Neural cell (in vitro differentiated cells): ENCODE results near the gene COPZ1. TPM values are rescaled to one million over a fixed set of nuclear protein-coding genes. Genes with fewer than 3 reads are reported as not detected.
A peak's percentile ranks its signal among the peaks of the same experiment; 100 is the strongest.

ENCODE experiments used
- H2AFZ ChIP-seq: fragments of 200-600, 300-800 bp; sonication (generic), shearing (Covaris generic); 2 replicates; pipeline ENCODE4 v1.6.0; 2014; ENCODE audit warnings: low read depth, mild to moderate bottlenecking, antibody characterized with exemption, low read length, moderate library complexity
- H3F3A ChIP-seq: fragments of 200-600 bp; shearing (Covaris generic); 2 replicates; pipeline ENCODE4 v1.6.1; 2016; ENCODE audit warnings: mild to moderate bottlenecking, moderate library complexity, mixed read lengths, antibody characterized with exemption, low read length; ENCODE audit not compliant: insufficient read depth, poor library complexity, severe bottlenecking
- H3K27ac ChIP-seq: fragments of 200-600, 300-800 bp; sonication (generic), shearing (Covaris generic); 2 replicates; pipeline ENCODE4 v1.5.1; 2014; ENCODE audit warnings: mild to moderate bottlenecking, low read length, moderate library complexity
- H3K27me3 ChIP-seq: fragments of 300-800, 200-600 bp; sonication (generic), shearing (Covaris generic); 2 replicates; pipeline ENCODE4 v1.6.0; 2014; ENCODE audit warnings: mild to moderate bottlenecking, low read depth, low read length, moderate library complexity; ENCODE audit not compliant: insufficient read depth
- H3K36me3 ChIP-seq: fragments of 300-800, 200-600 bp; sonication (generic), shearing (Covaris generic); 2 replicates; pipeline ENCODE4 v1.5.1; 2014; ENCODE audit warnings: mild to moderate bottlenecking, antibody characterized with exemption, low read length, moderate library complexity; ENCODE audit not compliant: insufficient read depth
- H3K4me2 ChIP-seq: fragments of 300-800, 200-600 bp; sonication (generic), shearing (Covaris generic); 2 replicates; pipeline ENCODE4 v1.6.0; 2014; ENCODE audit warnings: mild to moderate bottlenecking, low read length
- H3K4me3 ChIP-seq: fragments of 300-800, 200-600 bp; sonication (generic), shearing (Covaris generic); 2 replicates; pipeline ENCODE4 v1.5.1; 2014; ENCODE audit warnings: mild to moderate bottlenecking, low read length, moderate library complexity
- H3K79me2 ChIP-seq: fragments of 200-600 bp; shearing (Covaris generic); replicated peaks from 2 replicates; pipeline ENCODE4 v1.6.0; 2014; ENCODE audit warnings: mild to moderate bottlenecking, low read length, moderate library complexity; ENCODE audit not compliant: insufficient read depth
- H3K9ac ChIP-seq: fragments of 300-800, 200-600 bp; sonication (generic), shearing (Covaris generic); 2 replicates; pipeline ENCODE4 v1.6.1; 2016; ENCODE audit warnings: mild to moderate bottlenecking, low read length, mixed read lengths
- H3K9me2 ChIP-seq: fragments of 200-600 bp; shearing (Covaris generic); 2 replicates; pipeline ENCODE4 v1.6.1; 2016; ENCODE audit warnings: mild to moderate bottlenecking, low read length, mixed read lengths; ENCODE audit not compliant: insufficient read depth
- H3K9me3 ChIP-seq: fragments of 200-600, 300-800 bp; sonication (generic), shearing (Covaris generic); 2 replicates; pipeline ENCODE4 v1.6.1; 2016; ENCODE audit warnings: mild to moderate bottlenecking, mixed run types, low read length, moderate library complexity, mixed read lengths
- H4K20me1 ChIP-seq: fragments of 200-600 bp; shearing (Covaris generic); 2 replicates; pipeline ENCODE4 v1.6.1; 2016; ENCODE audit warnings: mild to moderate bottlenecking, mixed run types; ENCODE audit not compliant: insufficient read depth
- EP300 ChIP-seq: fragments of 450-650 bp; conservative IDR thresholded peaks from 2 replicates; pipeline ENCODE4 v1.6.1; 2014; ENCODE audit warnings: antibody characterized with exemption, mild to moderate bottlenecking, moderate library complexity; ENCODE audit not compliant: poor library complexity, severe bottlenecking
- EZH2 ChIP-seq: fragments of 200-600, 300-800 bp; shearing (Covaris generic), sonication (generic); IDR thresholded peaks from 2 replicates; pipeline ENCODE4 v1.6.1; 2014; ENCODE audit warnings: antibody characterized with exemption, low read length, borderline replicate concordance, mild to moderate bottlenecking; ENCODE audit not compliant: insufficient read depth, poor library complexity, severe bottlenecking
- MXI1 ChIP-seq: fragments of 450-650 bp; conservative IDR thresholded peaks from 2 replicates; pipeline ENCODE4 v1.6.1; 2014; ENCODE audit warnings: antibody characterized with exemption, mild to moderate bottlenecking; ENCODE audit not compliant: poor library complexity, severe bottlenecking
- POLR2AphosphoS5 ChIP-seq: IDR thresholded peaks from 2 replicates; pipeline ENCODE4 v1.6.1; 2012
- RAD21 ChIP-seq: fragments of 450-650 bp; conservative IDR thresholded peaks from 2 replicates; pipeline ENCODE4 v1.6.1; 2014; ENCODE audit warnings: antibody characterized with exemption, mild to moderate bottlenecking, moderate library complexity
- SMC3 ChIP-seq: fragments of 450-650 bp; conservative IDR thresholded peaks from 2 replicates; pipeline ENCODE4 v1.6.1; 2014; ENCODE audit warnings: antibody characterized with exemption, mild to moderate bottlenecking, moderate library complexity; ENCODE audit not compliant: poor library complexity
- TAF1 ChIP-seq: IDR thresholded peaks from 2 replicates; pipeline ENCODE4 v1.6.1; 2012; ENCODE audit warnings: low read depth
- polyA plus RNA-seq: library from polyadenylated mRNA; depleted of rRNA; stranded (reverse); fragments of >200 nt; gene quantifications from 2 replicates; pipeline ENCODE4 v1.2.3, GENCODE V29; 2014
- TF ChIP-seq, protein P1 (sequence below): IDR thresholded peaks from 2 replicates; pipeline ENCODE4 v1.6.1; 2012; ENCODE audit warnings: borderline replicate concordance
- TF ChIP-seq, protein P2 (sequence below): fragments of 450-650 bp; IDR thresholded peaks from 2 replicates; pipeline ENCODE4 v1.5.1; 2014; ENCODE audit warnings: antibody characterized with exemption, mild to moderate bottlenecking, moderate library complexity; ENCODE audit not compliant: poor library complexity, severe bottlenecking

COPZ1 gene
- polyA plus RNA-seq, 1 donor from 2014 or later = 192 TPM

DNA sequence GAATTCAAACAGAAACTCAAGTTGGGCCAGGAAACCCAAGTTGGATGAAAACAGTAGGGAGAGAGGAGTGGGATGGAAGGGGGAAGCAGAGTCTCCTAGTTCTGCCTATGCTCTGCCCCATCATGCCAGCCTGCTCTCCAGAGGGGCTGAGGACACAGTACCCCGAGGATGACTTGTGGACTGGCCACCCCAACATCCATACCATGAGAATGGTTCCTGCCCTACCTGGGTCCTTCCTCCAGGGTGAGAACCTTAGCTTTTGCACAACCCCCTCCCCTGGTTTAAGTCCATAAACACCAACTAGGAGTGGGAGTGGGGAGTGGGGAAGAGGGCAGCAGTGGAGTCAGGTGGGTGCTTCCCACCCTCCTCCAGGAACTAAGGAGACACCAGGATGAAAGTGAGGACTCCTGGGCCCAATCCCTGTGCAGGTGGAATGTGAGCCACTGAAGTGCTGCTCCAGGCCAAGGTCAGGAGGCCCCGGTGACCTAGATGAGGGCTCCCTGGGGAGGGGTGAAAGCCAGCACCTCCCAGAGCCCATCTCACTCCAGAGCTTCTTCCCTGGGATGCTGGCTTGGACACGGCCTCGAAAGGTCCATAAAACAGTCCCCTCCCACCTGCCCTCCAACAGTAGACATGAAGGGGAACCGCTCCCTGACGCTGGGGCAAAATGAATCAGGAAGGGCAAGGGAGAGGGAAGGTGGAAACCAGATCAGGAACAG lies 53.0 kb downstream of the COPZ1 start:
- Histone ChIP-seq H3K9ac (no peak overlapping the region), H3K79me2 (no peaks in the 10 kb centered on the region), H2AFZ (no peak overlapping the region), H3K9me2 (no peaks in the 10 kb centered on the region), H3K4me2 (peak overlapping the region; percentile 53), H3K27me3 (no peaks in the 10 kb centered on the region), H3K9me3 (no peaks in the 10 kb centered on the region), H4K20me1 (no peaks in the 10 kb centered on the region), H3K36me3 (no peaks in the 10 kb centered on the region), H3F3A (no peaks in the 10 kb centered on the region), H3K27ac (no peak overlapping the region), H3K4me3 (peak overlapping the region; percentile 62)
- TF ChIP-seq, protein P1, sequence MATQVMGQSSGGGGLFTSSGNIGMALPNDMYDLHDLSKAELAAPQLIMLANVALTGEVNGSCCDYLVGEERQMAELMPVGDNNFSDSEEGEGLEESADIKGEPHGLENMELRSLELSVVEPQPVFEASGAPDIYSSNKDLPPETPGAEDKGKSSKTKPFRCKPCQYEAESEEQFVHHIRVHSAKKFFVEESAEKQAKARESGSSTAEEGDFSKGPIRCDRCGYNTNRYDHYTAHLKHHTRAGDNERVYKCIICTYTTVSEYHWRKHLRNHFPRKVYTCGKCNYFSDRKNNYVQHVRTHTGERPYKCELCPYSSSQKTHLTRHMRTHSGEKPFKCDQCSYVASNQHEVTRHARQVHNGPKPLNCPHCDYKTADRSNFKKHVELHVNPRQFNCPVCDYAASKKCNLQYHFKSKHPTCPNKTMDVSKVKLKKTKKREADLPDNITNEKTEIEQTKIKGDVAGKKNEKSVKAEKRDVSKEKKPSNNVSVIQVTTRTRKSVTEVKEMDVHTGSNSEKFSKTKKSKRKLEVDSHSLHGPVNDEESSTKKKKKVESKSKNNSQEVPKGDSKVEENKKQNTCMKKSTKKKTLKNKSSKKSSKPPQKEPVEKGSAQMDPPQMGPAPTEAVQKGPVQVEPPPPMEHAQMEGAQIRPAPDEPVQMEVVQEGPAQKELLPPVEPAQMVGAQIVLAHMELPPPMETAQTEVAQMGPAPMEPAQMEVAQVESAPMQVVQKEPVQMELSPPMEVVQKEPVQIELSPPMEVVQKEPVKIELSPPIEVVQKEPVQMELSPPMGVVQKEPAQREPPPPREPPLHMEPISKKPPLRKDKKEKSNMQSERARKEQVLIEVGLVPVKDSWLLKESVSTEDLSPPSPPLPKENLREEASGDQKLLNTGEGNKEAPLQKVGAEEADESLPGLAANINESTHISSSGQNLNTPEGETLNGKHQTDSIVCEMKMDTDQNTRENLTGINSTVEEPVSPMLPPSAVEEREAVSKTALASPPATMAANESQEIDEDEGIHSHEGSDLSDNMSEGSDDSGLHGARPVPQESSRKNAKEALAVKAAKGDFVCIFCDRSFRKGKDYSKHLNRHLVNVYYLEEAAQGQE = no peak
- TF ChIP-seq TAF1 (no peak), EP300 (no peak), SMC3 (no peak), EZH2 (no peak), POLR2AphosphoS5 (no peak), MXI1 (no peak), RAD21 (no peak)
- TF ChIP-seq, protein P2, sequence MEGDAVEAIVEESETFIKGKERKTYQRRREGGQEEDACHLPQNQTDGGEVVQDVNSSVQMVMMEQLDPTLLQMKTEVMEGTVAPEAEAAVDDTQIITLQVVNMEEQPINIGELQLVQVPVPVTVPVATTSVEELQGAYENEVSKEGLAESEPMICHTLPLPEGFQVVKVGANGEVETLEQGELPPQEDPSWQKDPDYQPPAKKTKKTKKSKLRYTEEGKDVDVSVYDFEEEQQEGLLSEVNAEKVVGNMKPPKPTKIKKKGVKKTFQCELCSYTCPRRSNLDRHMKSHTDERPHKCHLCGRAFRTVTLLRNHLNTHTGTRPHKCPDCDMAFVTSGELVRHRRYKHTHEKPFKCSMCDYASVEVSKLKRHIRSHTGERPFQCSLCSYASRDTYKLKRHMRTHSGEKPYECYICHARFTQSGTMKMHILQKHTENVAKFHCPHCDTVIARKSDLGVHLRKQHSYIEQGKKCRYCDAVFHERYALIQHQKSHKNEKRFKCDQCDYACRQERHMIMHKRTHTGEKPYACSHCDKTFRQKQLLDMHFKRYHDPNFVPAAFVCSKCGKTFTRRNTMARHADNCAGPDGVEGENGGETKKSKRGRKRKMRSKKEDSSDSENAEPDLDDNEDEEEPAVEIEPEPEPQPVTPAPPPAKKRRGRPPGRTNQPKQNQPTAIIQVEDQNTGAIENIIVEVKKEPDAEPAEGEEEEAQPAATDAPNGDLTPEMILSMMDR = no peak

DNA sequence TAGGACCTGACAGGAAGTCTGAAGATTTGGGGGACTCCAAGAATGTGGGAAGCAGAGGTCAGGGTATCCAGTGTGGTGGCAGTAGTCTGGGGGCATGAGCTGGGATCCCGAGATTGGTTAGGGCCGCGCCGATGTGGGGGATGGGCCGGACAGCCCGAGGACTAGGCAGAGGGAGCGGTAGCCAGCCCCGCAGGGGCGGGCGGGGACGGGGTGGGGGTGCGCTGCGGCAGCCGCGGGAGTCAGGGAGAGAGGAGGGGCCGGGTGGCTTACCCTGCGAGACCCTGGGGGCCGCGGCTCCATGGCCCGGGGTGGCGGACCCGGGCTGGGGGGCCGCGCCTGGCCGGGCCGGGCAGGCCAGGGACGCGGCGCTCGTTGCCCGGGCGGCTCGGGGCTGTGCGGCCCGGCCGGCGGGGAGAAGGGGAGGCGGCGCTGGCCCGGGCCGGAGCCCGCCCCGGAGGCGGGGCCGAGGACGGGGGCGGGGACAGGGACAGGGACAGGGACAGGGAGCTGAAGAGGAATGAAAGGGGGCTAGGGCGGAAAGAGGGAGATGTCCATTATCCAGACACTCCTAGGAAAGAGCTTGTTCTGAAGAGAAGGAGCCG lies 54.0 kb downstream of the COPZ1 start:
- H3K4me3 ChIP-seq = peak overlapping the region; percentile 63
- no peaks in the 10 kb centered on the region for H3K79me2 ChIP-seq
- peak overlapping the region; percentile 53 for H3K4me2 ChIP-seq
- TF ChIP-seq MXI1 (no peak), TAF1 (no peak), RAD21 (no peak), EP300 (no peak), SMC3 (no peak), EZH2 (no peak), POLR2AphosphoS5 (no peak)
- TF ChIP-seq, protein P2 = no peak
- TF ChIP-seq, protein P1 = no peak
- no peaks in the 10 kb centered on the region for H3K9me3 ChIP-seq
- no peaks in the 10 kb centered on the region for H3K36me3 ChIP-seq
- no peaks in the 10 kb centered on the region for H3K9me2 ChIP-seq
- no peaks in the 10 kb centered on the region for H4K20me1 ChIP-seq
- no peaks in the 10 kb centered on the region for H3K27me3 ChIP-seq
- peak overlapping the region; percentile 55 for H3K9ac ChIP-seq
- no peak overlapping the region for H3K27ac ChIP-seq
- no peak overlapping the region for H2AFZ ChIP-seq
- H3F3A ChIP-seq = no peaks in the 10 kb centered on the region
